ENCODE results near the gene SLC38A8.

SLC38A8 gene

GRCh38 chr16:83966153-83966696 lies 76.4 kb downstream of the SLC38A8 start:
- no peak for DNase-seq (ENCODE audit: low read depth)
- no peak overlapping the region for H3K4me3 ChIP-seq (ENCODE audit: low read length)
- TF ChIP-seq CTCF (IDR thresholded peaks at IDR 0.05; ENCODE audit: insufficient read depth, low read depth, low read length, missing control alignments) = no peak

- no peak for DNase-seq (ENCODE audit: low read depth)
- no peak overlapping the region for H3K4me3 ChIP-seq (ENCODE audit: low read length)
- no peak for TF ChIP-seq CTCF (IDR thresholded peaks at IDR 0.05; ENCODE audit: insufficient read depth, low read depth, low read length, missing control alignments)
These were observed 77.0 kb downstream of the SLC38A8 start for GRCh38 chr16:83965444-83966152.

- TF ChIP-seq CTCF (IDR thresholded peaks at IDR 0.05; ENCODE audit: insufficient read depth, low read depth, low read length, missing control alignments) = no peak
- no peak overlapping the region for H3K4me3 ChIP-seq (ENCODE audit: low read length)
These were observed 77.7 kb downstream of the SLC38A8 start for GRCh38 chr16:83964684-83965443.

GRCh38 chr16:83963277-83964119 lies 79.1 kb downstream of the SLC38A8 start:
- no peak for DNase-seq (ENCODE audit: low read depth)

More at GRCh38 chr16:83964684-83965443, 77.7 kb downstream of the SLC38A8 start:
- DNase-seq (ENCODE audit: low read depth) = no peak

GRCh38 chr16:83961591-83961990 lies 81.0 kb downstream of the SLC38A8 start:
- DNase-seq (ENCODE audit: low read depth) = no peak
- TF ChIP-seq CTCF (IDR thresholded peaks at IDR 0.05; ENCODE audit: insufficient read depth, low read depth, low read length, missing control alignments) = no peak
- H3K4me3 ChIP-seq (ENCODE audit: low read length) = no peak overlapping the region

More at GRCh38 chr16:83963277-83964119, 79.1 kb downstream of the SLC38A8 start:
- no peak overlapping the region for H3K4me3 ChIP-seq (ENCODE audit: low read length)
- no peak for TF ChIP-seq CTCF (IDR thresholded peaks at IDR 0.05; ENCODE audit: insufficient read depth, low read depth, low read length, missing control alignments)

- no peak for DNase-seq (ENCODE audit: low read depth)
These were observed 81.9 kb downstream of the SLC38A8 start for GRCh38 chr16:83960521-83961249.

More at GRCh38 chr16:83960521-83961249, 81.9 kb downstream of the SLC38A8 start:
- no peak overlapping the region for H3K4me3 ChIP-seq (ENCODE audit: low read length)
- no peak for TF ChIP-seq CTCF (IDR thresholded peaks at IDR 0.05; ENCODE audit: insufficient read depth, low read depth, low read length, missing control alignments)
